Type B pancreatic cell (in vitro differentiated cells): ENCODE results near the gene SAMD4B. TPM values are rescaled to one million over a fixed set of nuclear protein-coding genes. Genes with fewer than 3 reads are reported as not detected.

Source experiments
- DNase-seq: peaks from one replicate; pipeline ENCODE4 v3.0.0; 2021; ENCODE audit warnings: mixed read lengths; ENCODE audit not compliant: unreplicated experiment; ENCODE audit errors: extremely low spot score
- H3K27ac Mint-ChIP-seq: 2 replicates; pipeline ENCODE4 v1.8.0; 2021; ENCODE audit warnings: mild to moderate bottlenecking, mixed read lengths
- H3K27me3 Mint-ChIP-seq: 2 replicates; pipeline ENCODE4 v1.8.0; 2021; ENCODE audit warnings: mixed read lengths
- H3K36me3 Mint-ChIP-seq: 2 replicates; pipeline ENCODE4 v1.8.0; 2021; ENCODE audit warnings: mixed read lengths
- H3K4me1 Mint-ChIP-seq: one replicate; pipeline ENCODE4 v1.8.0; 2021; ENCODE audit warnings: mixed read lengths; ENCODE audit not compliant: unreplicated experiment
- H3K4me3 Mint-ChIP-seq: 2 replicates; pipeline ENCODE4 v1.8.0; 2021; ENCODE audit warnings: mild to moderate bottlenecking, mixed read lengths
- H3K9me3 Mint-ChIP-seq: 2 replicates; pipeline ENCODE4 v1.8.0; 2021; ENCODE audit warnings: mixed read lengths
- total RNA-seq: library from RNA; stranded (reverse); gene quantifications from 2 replicates; pipeline ENCODE4 v1.2.1, GENCODE V29; 2021; ENCODE audit warnings: low replicate concordance
- TF ChIP-seq, protein P1 (sequence below): fragments of 200-600 bp; sonication (generic); conservative IDR thresholded peaks from 2 replicates; pipeline ENCODE4 v1.5.0; 2021; ENCODE audit warnings: antibody characterized with exemption, mild to moderate bottlenecking

Gene SAMD4B
- total RNA-seq, 1 donor from 2014 or later: 123 TPM

GRCh38 chr19:39299404-39299803, 42.8 kb upstream of the SAMD4B start:
- TF ChIP-seq, protein P1, sequence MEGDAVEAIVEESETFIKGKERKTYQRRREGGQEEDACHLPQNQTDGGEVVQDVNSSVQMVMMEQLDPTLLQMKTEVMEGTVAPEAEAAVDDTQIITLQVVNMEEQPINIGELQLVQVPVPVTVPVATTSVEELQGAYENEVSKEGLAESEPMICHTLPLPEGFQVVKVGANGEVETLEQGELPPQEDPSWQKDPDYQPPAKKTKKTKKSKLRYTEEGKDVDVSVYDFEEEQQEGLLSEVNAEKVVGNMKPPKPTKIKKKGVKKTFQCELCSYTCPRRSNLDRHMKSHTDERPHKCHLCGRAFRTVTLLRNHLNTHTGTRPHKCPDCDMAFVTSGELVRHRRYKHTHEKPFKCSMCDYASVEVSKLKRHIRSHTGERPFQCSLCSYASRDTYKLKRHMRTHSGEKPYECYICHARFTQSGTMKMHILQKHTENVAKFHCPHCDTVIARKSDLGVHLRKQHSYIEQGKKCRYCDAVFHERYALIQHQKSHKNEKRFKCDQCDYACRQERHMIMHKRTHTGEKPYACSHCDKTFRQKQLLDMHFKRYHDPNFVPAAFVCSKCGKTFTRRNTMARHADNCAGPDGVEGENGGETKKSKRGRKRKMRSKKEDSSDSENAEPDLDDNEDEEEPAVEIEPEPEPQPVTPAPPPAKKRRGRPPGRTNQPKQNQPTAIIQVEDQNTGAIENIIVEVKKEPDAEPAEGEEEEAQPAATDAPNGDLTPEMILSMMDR: no peak
- H3K36me3 Mint-ChIP-seq: no peaks in the 10 kb centered on the region
- H3K9me3 Mint-ChIP-seq: no peaks in the 10 kb centered on the region
- H3K4me3 Mint-ChIP-seq: no peak overlapping the region
- DNase-seq: no peak
- H3K27ac Mint-ChIP-seq: no peak overlapping the region
- H3K27me3 Mint-ChIP-seq: peaks cover 32% of the 10 kb centered on the region
- H3K4me1 Mint-ChIP-seq: peaks cover 7% of the 10 kb centered on the region

DNA sequence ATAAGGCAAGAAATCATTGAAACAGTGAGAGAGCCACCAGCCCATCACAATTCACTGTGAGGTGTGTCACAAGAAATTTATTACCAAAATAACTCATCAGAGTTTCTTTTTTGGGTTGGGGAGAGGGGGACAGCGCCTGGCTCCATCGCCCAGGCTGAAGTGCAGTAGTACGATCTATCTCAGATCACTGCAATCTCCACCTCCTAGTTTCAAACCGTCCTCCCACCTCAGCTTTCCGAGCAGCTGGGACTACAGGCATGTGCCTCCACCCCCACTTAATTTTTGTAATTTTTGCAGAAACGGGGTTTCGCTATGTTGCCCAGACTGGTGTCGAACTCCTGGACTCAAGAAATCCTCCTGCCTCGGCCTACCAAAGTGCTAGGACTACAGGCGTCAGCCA, 42.4 kb upstream of the SAMD4B start:
- Mint-ChIP-seq H3K36me3 (no peaks in the 10 kb centered on the region), H3K4me3 (no peak overlapping the region), H3K27me3 (peaks cover 34% of the 10 kb centered on the region), H3K9me3 (no peaks in the 10 kb centered on the region), H3K27ac (no peak overlapping the region), H3K4me1 (peaks cover 7% of the 10 kb centered on the region)
- TF ChIP-seq, protein P1: no peak
- DNase-seq: no peak

- H3K4me1 Mint-ChIP-seq: peaks cover 16% of the 10 kb centered on the region
- H3K27ac Mint-ChIP-seq: no peak overlapping the region
- no peak for DNase-seq
- no peaks in the 10 kb centered on the region for H3K36me3 Mint-ChIP-seq
- peaks cover 41% of the 10 kb centered on the region for H3K27me3 Mint-ChIP-seq
- H3K4me3 Mint-ChIP-seq: no peak overlapping the region
- TF ChIP-seq, protein P1: no peak
- H3K9me3 Mint-ChIP-seq: no peaks in the 10 kb centered on the region
Measured at GRCh38 chr19:39301021-39301420, 41.2 kb upstream of the SAMD4B start.

DNA sequence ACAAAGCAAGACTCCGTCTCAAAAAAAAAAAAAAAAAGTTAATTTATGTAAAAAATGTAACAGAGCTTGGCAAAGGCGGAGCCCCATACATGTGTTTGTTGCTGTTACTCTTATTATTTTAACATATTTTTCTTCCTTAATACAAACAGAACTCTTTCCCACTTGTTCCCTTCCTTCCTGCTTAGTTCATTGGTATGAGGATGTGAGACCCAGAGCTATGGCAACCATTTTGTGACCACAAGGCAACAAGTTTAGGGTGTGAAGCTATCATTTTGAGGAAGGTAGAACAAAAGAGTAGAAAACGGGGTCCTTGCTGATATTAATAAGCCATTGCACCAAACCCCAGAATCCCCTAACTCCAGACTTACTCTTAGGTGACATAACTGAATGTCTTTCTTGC, 40.7 kb upstream of the SAMD4B start:
- H3K4me3 Mint-ChIP-seq: no peak overlapping the region
- H3K36me3 Mint-ChIP-seq: no peaks in the 10 kb centered on the region
- peaks cover 21% of the 10 kb centered on the region for H3K4me1 Mint-ChIP-seq
- H3K27ac Mint-ChIP-seq: no peak overlapping the region
- H3K27me3 Mint-ChIP-seq: peaks cover 44% of the 10 kb centered on the region
- DNase-seq: no peak
- TF ChIP-seq, protein P1: no peak
- no peaks in the 10 kb centered on the region for H3K9me3 Mint-ChIP-seq

GRCh38 chr19:39303373-39304184, 38.6 kb upstream of the SAMD4B start:
- TF ChIP-seq, protein P1: no peak
- peaks cover under 1% of the 10 kb centered on the region for H3K36me3 Mint-ChIP-seq
- no peak overlapping the region for H3K4me3 Mint-ChIP-seq
- peaks cover 47% of the 10 kb centered on the region for H3K27me3 Mint-ChIP-seq
- H3K27ac Mint-ChIP-seq: no peak overlapping the region
- peaks cover 26% of the 10 kb centered on the region for H3K4me1 Mint-ChIP-seq
- H3K9me3 Mint-ChIP-seq: no peaks in the 10 kb centered on the region
- DNase-seq: no peak
